KG1 (cell line): ENCODE measurements around the gene SCARB1.

ENCODE experiments used
- DNase-seq: peaks from one replicate; lab custom pipeline; 2025; lab: John Stamatoyannopoulos, UW

The SCARB1 gene

GRCh38 chr12:124864326-124864752 is 675 bp upstream of the SCARB1 start:
- DNase-seq = no peak

DNA sequence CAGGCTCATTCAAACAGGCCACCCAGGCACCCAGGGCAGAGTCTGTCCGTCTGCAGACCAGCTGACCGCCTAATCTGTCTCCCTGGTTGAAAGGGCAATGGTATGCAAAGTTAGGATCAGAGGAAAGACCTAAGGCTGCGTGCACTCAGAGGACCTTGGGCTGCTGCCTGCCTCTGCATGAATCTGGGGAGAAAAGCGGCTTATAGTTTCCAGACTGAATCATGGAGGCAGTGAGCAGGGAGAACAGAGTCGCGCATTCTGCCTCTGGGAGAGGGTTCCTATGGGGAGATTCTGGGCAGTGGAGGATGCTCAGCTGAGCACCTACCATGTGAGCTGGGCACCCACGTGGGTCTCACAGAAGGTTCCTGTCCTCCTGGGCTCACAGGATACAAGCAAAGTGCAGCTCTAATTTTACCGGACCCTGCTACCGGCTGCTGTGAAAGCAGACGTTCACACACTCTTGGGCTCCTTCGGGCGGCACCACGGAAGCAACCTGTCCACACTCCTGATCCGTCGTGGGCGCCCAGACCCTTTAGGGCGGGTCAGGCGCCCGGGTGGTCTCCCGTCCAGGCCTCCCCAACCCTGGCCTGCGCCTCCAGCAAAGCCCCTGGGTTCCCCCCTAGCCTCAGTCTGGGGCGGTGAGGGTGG is 772 bp downstream of the SCARB1 start:
- DNase-seq = peak; percentile 12

- DNase-seq = no peak
Measured at GRCh38 chr12:124861898-124862676, 1.6 kb downstream of the SCARB1 start.

DNA sequence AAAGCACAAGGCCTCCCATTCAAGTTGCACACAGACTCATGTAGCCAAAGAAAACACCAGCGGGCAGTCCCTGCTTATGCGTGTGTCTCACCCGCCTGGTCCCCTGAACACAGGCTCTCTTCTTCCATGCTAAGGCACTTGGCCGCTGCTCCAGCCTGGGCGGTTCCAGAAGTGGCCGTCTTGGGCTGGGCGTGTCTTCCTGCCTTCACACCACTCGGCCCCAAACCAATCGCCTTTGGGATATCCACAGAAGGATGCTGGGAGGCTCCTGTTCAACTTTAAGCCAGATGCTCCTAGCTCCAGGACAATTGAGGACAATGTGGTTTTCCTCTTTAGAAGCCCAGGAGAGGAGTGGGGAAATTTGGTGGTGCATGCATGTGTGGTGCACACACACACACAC is 2.2 kb downstream of the SCARB1 start:
- no peak for DNase-seq

DNA sequence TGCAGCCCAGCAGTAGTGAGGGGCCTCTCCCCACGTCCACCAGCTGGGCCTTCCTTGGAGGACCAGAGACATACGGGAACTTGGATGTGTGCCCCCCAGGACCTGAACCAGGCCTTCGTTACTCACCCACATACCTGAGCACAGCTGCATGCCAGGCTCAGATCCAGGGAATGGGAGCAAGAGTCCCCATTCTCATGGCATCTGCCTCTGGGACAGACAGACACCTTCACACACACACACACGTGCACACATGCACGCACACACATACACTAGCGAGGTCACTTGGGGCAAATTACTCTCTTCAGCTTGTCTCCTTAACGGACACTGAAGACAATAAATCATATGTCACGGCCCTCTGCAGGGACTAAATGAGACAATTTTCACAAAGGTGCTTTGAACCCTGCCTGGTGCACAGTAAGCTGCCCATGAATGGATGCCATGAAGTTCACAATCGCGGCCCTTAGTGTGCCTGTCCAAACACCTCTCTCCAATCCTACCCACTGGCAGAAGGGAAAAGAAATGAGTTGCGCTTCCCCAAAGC is 5.7 kb downstream of the SCARB1 start:
- no peak for DNase-seq

GRCh38 chr12:124856842-124857178 is 6.9 kb downstream of the SCARB1 start:
- DNase-seq = no peak

GRCh38 chr12:124856132-124856841 is 7.4 kb downstream of the SCARB1 start:
- DNase-seq = no peak

GRCh38 chr12:124855275-124855957 is 8.2 kb downstream of the SCARB1 start:
- DNase-seq = no peak

- DNase-seq = no peak
Measured at GRCh38 chr12:124854637-124855184, 9.0 kb downstream of the SCARB1 start.

DNA sequence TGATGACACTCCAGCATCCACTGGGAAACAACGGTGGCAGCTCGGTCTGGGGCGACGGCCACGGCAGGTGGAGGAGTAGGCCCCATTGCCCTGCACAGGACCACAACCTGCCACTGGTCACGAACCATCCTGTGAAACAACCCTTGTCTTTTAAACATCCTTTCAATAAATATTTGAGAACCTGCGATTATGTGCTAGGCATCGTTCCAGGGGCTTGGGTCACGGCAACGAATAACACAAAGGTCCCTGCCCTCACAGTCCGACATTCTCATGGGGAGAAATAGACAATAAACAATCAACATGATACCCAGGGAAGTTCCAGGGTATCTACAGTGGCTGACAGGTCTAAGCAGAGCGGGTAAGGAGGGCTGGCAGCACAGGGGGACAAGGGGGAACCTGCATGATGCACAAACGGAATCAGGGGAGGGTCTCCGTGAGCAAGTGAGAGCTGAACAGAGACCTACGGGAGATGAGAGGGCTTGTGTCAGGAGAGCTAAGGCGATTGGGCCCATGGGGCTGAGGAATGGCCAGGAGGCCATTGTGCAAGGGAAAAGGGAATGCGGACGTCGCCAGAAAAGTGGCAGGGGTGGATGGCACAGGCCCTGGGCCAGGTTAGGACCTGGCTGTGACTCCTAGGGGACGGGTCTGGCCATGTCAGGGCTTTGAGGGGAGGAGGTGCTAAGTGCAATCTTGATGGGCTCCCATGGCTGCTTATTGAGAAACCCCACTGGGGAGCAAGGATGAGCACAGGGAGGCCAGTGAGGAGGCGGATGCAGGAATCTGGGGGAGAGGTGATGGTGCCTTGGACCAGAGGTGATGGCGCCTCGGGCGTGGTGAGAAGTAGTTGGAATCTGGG is 9.7 kb downstream of the SCARB1 start:
- DNase-seq = no peak

GRCh38 chr12:124852911-124853427 is 10.7 kb downstream of the SCARB1 start:
- DNase-seq = no peak

GRCh38 chr12:124852329-124852831 is 11.3 kb downstream of the SCARB1 start:
- no peak for DNase-seq

GRCh38 chr12:124851342-124851741 is 12.3 kb downstream of the SCARB1 start:
- DNase-seq = no peak

GRCh38 chr12:124849382-124849781 is 14.3 kb downstream of the SCARB1 start:
- DNase-seq = no peak

DNA sequence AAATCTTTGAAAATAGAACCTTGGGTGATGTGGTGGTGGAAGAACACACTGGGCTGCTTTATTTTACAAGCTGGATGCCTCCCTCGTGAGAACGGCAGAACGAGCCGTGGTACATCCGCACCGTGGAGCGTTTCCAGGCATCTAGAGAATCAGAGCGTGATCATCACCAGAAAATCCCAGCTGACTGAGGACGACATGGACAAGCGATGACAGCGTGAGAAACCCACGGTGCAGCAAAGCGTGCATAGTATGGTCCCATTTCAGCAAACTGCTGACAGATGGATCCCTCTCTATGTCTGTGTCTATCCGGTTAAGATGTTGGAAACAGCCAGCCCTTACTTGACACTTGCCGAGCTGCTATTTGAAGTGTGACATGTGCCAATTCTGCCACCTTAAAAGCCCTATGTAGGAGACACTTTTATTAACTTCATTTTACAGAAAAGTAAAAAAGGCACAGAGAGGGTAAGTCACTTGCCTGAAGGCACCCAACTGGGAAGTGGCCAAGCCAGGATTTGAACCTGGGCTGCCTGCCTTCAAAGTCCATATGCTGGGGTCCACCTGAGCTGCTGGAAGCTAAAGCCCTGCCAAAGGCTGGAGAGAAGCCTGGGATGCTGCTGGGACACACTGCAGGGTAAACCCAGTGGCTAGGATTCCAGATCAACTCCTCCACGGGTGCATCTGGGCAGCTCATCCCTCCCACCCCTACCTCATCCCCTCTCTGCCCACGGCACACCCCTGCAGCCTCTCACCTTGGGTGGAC is 14.9 kb downstream of the SCARB1 start:
- no peak for DNase-seq

GRCh38 chr12:124847113-124848074 is 16.3 kb downstream of the SCARB1 start:
- DNase-seq = no peak

DNA sequence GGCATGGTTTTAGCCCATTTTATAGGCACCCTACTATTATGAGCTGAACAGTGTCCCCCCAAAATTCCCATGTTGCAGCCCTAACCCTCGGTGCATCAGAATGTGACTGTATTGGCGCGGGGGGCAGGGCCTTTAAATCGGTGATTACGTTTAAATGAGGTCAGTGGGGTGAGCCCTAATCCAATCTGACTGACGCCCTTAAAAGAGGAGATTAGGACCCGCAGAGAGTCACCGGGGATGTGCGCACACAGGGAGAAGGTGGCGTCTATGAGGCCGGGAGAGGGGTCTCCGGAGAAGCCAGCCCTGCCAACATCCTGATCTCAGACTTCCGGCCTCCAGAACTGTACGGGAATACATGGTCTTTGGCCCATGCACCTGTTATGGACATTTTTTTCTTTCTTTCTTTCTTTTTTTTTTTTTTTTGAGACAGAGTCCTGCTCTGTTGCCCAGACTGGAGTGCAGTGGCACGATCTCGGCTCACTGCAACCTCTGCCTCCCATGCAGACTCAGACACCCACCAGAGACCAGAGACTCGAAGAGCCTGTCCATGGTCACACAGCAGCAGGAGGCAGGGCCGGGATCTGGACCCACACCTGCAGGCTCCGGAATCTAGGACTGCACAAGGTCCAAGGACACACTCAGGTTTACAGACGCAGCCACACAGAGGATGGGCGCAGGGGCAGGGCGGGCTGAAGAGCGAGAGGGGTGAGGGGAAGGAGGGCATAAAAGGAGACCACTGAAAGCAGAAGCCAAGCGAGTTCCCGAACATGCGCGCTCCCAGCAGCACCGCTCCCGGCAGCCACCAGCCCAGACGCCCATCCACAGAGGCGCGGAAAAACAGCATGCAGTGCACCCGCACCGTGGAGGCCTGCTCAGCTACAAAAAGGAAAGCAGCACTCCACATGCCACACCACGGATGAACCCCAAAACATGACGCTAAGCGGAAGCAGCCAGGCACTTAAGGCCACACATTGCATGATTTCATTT is 19.0 kb downstream of the SCARB1 start:
- DNase-seq = no peak
